Measurements from ENCODE around the gene PPM1N. TPM values are rescaled to one million over a fixed set of nuclear protein-coding genes. Genes with fewer than 3 reads are reported as not detected.

PPM1N gene
- polyA plus RNA-seq, 4 donors = 0.22 to 0.62 (median 0.34) TPM

DNA sequence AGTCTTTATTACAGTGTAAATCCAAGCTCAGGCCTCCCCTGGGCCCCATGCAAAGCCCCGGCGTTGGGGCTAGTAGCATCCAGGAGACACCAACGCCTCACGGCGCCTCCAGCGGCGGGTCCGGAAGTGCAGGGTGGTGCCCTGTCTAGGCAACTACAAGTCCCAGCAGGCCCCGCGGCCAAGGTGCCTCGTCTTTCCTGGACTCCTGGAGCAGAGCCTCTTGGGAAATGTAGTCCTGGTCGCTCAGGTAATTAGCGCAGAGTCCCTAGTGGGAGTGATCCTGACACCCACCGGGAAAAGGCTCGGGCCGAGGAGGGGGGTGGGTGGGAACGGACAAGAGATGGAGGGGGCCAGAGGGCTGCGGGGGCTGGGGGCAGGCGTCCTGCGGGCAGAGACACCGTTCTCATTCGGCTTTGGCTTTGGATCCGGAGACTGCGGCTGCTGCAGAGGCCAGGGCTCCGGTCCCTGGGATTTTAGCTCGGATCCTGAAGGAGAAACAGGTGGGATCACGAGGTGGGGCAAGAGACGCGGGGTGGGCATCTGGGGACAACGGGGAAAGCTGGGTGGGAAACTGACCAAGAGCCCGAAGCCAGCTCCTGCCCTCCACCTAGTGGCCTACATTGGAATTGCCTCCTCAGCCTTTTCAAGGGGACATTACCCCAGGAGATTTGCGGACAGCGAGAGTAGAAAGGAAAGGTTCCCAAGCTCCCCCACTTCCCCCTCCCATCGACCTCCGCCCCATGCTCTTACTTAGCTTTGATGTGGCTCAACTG is 12.8 kb upstream of the PPM1N start:
- peak in 1 of 4 donors; percentile 86 for DNase-seq (ENCODE audit: low read depth in 4 of 4, low spot score in 2 of 4)

GRCh38 chr19:45488708-45489107 is 9.5 kb upstream of the PPM1N start:
- DNase-seq (ENCODE audit: low read depth in 4 of 4, low spot score in 2 of 4) = no peak

DNA sequence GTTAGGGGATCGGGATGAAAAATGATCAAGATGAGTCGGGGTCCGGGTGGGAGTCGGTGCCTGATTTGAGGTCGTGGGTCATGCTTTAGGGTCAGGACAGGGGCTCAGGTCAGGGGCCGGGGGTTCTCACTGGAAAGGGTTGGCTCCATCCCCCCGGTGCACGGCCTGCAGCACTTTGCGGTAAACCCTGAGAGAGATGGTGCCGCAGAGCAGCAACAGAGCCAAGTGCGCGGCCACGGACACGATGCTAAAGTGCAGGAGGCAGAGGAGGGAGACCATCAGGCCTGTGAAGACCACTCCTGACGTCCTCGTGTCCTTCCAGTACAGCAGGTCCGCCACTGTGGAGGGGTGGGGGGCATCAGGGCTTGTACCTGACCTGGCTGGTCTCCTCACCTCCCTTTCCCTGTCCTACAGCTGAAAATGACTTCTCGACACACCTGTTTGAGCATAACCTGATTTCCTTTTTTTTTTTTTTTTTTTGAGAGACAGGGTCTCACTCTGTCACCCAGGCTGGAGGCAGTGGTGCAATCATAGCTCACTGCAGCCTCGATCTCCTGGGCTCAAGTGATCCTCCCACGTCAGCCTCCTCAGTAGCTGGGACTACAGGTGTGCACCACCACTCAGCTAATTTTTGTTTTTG is 8.9 kb upstream of the PPM1N start:
- DNase-seq (ENCODE audit: low read depth in 4 of 4, low spot score in 2 of 4) = no peak

DNA sequence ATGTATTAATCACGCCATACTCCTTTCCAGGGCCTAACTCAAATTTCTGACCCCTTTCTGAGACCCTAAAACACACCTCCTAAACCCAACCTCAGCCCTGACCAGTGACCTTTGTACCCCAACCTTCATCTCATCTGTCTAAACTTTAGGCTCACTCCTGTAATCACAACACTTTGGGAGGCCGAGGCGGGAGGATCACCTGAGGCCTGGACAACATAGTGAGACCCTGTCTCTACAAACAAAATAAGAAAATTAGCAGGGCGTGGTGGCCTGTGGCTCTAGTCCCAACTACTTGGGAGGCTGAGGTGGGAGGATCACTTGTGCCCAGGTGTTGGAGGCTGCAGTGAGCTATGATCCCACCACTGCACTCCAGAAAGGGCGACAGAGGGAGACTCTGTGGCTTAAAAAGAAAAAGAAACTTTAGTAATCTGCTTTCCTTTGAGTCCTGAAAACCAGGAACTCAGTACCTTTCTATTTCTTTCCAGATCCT is 6.1 kb upstream of the PPM1N start:
- DNase-seq (ENCODE audit: low read depth in 4 of 4, low spot score in 2 of 4) = no peak

DNA sequence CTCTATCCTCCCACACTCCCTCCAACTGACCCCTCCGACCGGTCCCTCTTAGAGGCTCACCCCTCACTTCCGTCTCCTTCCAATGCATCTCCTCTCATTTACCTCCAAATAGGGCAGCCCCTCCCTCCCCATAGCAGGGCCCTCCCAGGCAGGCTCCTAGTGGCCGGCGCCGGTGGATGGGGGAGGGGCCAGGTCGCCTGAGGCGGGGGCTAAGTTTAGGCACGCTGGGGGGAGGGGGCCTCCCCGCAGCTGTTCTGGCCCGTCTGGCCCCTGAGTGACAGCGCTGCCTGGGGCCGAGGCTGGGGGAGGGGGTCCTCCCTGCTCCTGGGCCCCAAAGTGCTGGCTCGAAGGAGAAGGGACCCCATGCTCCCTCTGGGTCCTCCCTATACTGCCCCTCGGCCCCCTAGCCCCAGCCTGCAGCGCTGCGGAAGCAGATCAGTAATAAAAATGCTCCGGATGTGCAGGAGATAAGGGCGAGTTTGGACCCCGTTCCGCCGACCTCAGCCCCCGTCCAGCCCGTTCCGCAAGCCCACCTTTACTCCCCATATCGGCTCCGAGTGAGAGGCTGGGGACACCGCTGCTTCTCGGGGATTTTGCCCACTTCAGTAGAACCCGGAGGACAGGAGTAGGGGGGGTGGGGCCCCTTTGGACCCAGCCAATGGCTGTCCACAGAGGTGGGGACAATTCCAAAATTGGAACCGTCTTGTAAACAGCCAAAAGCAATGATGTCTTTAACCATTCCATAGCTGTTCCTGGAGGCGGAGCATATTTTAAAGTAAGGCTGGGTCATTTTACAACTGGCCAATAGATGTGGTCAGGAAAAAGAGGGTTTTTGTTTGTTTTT is 5.4 kb upstream of the PPM1N start:
- no peak for DNase-seq (ENCODE audit: low read depth in 4 of 4, low spot score in 2 of 4)

- no peak for DNase-seq (ENCODE audit: low read depth in 4 of 4, low spot score in 2 of 4)
Observed at GRCh38 chr19:45494261-45494916, 3.9 kb upstream of the PPM1N start.

- no peak for DNase-seq (ENCODE audit: low read depth in 4 of 4, low spot score in 2 of 4)
Observed at GRCh38 chr19:45495178-45495577, 3.1 kb upstream of the PPM1N start.

DNA sequence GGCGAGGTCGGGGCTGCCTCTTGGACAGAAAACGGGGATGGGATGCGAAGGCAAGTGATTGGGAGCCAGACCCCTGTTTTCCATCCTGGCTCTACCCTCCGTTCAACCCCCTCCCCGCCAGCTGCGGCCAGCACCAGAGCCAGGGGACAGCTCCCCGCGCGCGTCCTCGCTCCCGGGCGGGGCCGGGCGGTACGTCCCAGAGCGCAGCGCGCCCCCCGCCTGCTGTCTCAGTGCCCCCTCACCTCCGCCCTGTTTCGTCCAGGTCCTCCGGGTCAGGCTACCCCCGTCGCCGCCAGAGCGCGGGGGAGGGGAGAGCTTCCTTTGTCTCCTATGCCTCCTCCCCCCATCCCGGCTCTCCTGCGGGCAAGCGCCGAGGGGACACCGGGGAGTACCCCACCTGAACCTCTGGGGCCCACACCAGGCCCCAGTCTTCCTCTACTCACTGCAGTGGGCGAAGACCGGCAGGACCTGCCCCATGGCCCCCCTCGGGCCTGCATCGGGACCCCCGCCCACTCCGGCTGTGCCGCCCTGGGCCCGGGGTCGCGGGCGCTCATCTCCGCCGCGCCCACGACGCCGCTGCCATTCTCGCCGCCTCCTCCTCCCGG is 1.8 kb upstream of the PPM1N start:
- DNase-seq (ENCODE audit: low read depth in 4 of 4, low spot score in 2 of 4) = no peak

DNA sequence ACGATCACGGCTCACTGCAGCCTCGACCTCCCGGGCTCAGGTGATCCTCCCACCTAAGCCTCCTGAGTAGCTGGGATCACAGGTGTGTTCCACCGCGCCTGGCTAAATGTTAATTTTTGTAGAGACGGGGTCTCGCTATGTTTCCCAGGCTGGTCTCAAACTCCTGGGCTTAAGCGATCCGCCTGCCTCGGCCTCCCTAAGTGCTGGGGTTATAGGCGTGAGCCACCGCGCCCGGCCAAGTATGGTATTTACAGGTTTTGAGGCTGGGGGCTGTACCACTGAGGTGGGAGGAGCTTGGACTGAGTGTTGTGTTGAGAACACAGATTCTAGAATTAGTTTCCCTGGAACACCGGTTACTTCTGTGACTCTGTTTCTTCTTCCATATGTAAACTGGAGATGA is 452 bp upstream of the PPM1N start:
- DNase-seq (ENCODE audit: low read depth in 4 of 4, low spot score in 2 of 4) = no peak

DNA sequence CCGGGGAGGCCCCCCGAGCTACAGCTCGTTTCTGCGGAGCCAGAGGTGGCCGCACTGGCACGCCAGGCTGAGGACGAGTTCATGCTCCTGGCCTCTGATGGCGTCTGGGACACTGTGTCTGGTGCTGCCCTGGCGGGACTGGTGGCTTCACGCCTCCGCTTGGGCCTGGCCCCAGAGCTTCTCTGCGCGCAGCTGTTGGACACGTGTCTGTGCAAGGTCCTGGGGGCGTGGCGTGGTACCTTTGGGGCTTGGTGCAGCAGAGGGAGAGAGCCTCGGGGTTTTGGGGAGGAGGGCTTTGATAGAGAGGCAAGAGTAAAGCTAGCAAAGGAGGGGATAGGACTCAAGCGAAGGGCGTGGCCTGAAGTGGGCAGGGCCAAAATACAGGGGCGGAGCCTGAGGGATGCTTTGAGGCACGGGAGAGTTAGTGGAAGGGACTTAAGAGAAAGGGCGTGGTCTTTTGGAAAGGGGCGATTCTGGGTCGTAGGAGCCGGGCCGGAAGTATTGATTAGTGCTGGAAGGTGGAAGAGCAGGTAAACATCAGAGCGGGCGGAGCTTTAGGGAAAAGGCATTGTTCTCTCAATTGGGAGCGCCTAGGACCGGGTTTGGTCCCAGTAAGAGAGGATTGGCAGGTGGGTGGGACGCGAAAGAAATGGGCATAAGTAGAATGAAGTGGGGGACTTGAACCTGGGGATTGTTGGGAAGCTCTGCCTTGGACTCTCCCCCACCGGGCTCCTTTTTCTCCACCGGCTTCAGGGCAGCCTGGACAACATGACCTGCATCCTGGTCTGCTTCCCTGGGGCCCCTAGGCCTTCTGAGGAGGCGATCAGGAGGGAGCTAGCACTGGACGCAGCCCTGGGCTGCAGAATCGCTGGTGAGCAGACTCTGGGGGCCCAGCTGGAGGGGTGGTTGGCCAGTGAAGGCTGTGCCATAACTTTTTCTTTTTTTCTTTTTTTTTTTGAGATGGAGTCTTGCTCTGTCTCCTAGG is 1.2 kb downstream of the PPM1N start:
- no peak for DNase-seq (ENCODE audit: low read depth in 4 of 4, low spot score in 2 of 4)

GRCh38 chr19:45500918-45501729 is 2.9 kb downstream of the PPM1N start:
- no peak for DNase-seq (ENCODE audit: low read depth in 4 of 4, low spot score in 2 of 4)

DNA sequence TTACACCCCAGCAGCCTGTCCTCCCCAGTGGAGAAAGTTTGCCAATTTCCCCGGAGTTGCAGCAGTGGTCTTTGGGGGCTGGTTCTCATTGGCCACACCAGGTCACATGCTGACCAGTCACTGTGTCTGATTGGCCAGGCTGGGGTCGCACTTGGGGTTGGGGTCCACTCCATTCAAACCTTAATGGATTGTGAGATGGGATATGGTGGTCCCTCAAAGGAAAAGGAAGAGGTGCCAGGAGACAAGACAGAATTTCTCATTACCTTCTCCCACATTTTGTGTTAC is 3.4 kb downstream of the PPM1N start:
- no peak for DNase-seq (ENCODE audit: low read depth in 4 of 4, low spot score in 2 of 4)

GRCh38 chr19:45502111-45502510 is 3.9 kb downstream of the PPM1N start:
- no peak for DNase-seq (ENCODE audit: low read depth in 4 of 4, low spot score in 2 of 4)

GRCh38 chr19:45503909-45504308 is 5.7 kb downstream of the PPM1N start:
- no peak for DNase-seq (ENCODE audit: low read depth in 4 of 4, low spot score in 2 of 4)

- DNase-seq (ENCODE audit: low read depth in 4 of 4, low spot score in 2 of 4) = no peak
Observed at GRCh38 chr19:45505151-45505995, 7.1 kb downstream of the PPM1N start.

- no peak for DNase-seq (ENCODE audit: low read depth in 4 of 4, low spot score in 2 of 4)
Observed at GRCh38 chr19:45505996-45506245, 7.7 kb downstream of the PPM1N start.

GRCh38 chr19:45506246-45506988 is 8.2 kb downstream of the PPM1N start:
- peak in 2 of 4 donors; percentile 76 to 79 for DNase-seq (ENCODE audit: low read depth in 4 of 4, low spot score in 2 of 4)
